ENCODE results near the gene SEMA5B.

The SEMA5B gene

DNA sequence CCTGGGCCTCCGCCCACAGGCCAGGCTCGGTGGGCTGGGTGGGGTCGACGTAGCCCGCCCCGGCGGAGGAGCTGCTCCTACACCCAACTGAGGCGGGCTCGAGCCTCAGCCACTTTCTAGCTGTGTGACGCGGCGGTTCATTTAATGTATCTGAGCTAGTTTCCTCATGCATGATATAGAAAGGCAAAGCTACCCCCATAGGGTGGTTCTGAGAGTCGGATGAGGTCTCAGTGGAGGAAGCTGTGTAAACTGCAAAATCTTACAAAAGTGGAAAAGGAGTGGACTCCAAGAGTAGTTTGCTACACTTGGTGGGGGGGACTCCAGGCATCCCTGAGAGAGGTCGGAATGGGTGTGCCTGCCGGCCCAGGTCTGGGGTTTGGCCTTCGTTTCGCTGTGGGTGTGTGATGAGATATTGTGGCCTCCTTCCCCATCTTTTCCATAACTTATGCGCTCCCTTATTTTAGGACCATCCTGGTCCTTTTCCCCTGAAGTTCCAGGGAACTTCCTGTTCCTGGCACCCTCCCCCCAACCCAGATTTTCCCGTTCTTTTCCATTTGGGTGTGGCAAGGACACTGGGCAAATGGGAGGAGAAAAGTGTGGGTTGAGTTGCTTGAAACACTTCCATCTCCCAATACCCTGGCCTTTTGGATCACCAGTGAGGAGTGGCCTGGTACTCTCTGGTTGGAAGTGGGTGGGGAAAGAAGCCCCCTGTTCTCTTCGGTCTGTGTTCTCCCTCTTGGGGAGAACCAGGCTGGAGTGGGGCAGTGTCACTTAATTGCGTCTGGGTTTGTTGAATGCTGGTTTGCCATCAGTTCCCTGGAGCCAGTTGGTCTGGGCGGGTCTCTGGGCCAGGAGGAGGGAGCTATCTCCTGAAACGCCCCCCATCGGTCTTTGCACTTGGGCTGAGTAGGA is 40.4 kb upstream of the SEMA5B start:
- H3K9ac ChIP-seq (ENCODE audit: low read length) = peak overlapping the region; percentile 71
- H3K9me3 ChIP-seq (ENCODE audit: control insufficient read depth, low read length) = no peaks in the 10 kb centered on the region
- no peaks in the 10 kb centered on the region for H3K27me3 ChIP-seq (ENCODE audit: control insufficient read depth, insufficient read depth, low read length)
- H3K4me3 ChIP-seq (ENCODE audit: low read length) = peak overlapping the region; percentile 74
- peaks cover 38% of the 10 kb centered on the region for H3K4me1 ChIP-seq (ENCODE audit: control insufficient read depth, insufficient read depth, low read length)
- no peaks in the 10 kb centered on the region for H3K36me3 ChIP-seq (ENCODE audit: control insufficient read depth, insufficient read depth, low read length)

DNA sequence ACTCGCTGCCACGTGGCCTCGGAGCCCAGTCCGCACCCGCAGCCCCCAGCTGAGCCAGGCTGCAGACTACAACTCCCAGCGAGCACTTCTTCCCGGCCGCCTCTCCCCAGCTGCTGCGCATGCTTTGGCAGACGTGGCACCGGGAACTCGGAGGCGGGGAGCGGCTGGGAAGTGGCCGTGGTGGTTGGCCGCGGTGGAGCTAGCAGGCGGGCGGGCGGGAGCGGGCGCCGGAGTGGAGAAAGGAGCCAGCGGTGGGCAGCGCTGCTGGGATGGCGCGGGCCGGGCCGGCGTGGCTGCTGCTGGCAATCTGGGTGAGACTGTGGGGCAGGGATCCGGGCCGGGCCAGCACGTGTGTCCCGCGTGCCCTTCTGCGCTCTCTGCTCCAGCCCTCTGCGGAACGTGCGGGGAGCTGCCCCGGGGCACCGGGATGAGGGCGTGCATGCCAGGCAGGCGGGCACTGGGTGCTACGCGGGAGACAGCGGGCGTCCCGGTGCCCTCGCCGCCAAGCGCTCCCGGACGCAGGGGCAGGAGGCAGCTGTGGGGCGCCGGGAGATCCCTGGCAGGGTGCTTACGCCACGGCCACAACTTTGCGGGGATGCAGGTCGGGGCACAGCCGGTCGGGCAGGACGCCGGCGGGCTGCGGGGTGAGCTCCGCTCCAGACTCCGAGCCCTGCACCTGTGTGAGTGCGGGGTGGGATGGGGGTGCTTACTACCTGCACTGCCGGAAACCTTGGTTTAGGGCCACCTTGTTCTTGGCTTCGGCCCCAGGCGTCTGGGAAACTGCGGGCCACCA is 39.5 kb upstream of the SEMA5B start, which contains the start of gene PDIA5:
PDIA5 (plus strand) TSS at position 130 of the 793 bp plus-strand sequence; CDS start at position 270, 140 bp downstream.
- H3K27me3 ChIP-seq (ENCODE audit: control insufficient read depth, insufficient read depth, low read length) = no peaks in the 10 kb centered on the region
- peaks cover 38% of the 10 kb centered on the region for H3K4me1 ChIP-seq (ENCODE audit: control insufficient read depth, insufficient read depth, low read length)
- H3K4me3 ChIP-seq (ENCODE audit: low read length) = peak within 1 kb of the TSS; percentile 74
- no peaks in the 10 kb centered on the region for H3K36me3 ChIP-seq (ENCODE audit: control insufficient read depth, insufficient read depth, low read length)
- H3K9me3 ChIP-seq (ENCODE audit: control insufficient read depth, low read length) = no peaks in the 10 kb centered on the region
- H3K9ac ChIP-seq (ENCODE audit: low read length) = peak within 1 kb of the TSS; percentile 71

DNA sequence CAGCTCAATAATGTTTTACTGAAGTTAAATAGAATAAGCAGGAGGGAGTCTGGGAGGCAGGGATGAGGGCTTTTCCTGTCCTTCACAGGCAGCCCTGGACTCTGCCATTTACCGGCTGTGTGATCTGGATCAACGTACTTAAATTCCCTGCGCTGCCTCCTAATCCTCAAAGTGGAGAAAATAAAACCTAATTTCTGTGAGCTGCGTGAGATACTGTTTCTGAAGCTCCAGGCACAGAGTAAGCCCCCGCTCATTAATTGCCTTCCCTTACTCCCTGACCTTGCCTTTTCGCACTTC is 39.0 kb upstream of the SEMA5B start:
- H3K4me1 ChIP-seq (ENCODE audit: control insufficient read depth, insufficient read depth, low read length) = peaks cover 40% of the 10 kb centered on the region
- no peaks in the 10 kb centered on the region for H3K36me3 ChIP-seq (ENCODE audit: control insufficient read depth, insufficient read depth, low read length)
- no peaks in the 10 kb centered on the region for H3K27me3 ChIP-seq (ENCODE audit: control insufficient read depth, insufficient read depth, low read length)
- no peaks in the 10 kb centered on the region for H3K9me3 ChIP-seq (ENCODE audit: control insufficient read depth, low read length)
- no peak overlapping the region for H3K9ac ChIP-seq (ENCODE audit: low read length)
- peak overlapping the region; percentile 4 for H3K4me3 ChIP-seq (ENCODE audit: low read length)

DNA sequence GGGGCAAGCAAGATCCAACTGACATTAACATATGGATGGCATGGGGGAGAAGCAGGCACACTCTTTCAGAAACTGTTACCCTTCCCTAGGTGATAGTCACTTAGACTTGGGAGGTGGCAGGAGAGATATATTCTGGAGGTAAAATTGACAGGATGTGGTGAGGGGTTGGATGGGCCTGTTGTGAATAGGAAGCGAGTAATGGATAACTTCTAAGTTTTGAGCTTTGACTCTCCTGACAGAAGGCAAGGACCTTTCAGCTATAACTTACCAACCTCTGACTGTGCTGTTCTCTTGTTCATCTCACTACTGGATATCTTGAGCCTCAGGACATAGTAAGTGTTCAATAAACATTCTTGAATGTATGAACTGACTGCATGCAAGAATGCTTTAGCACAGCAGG is 37.4 kb upstream of the SEMA5B start:
- Histone ChIP-seq H3K4me1 (ENCODE audit: control insufficient read depth, insufficient read depth, low read length) (peaks cover 31% of the 10 kb centered on the region), H3K9ac (ENCODE audit: low read length) (no peak overlapping the region), H3K4me3 (ENCODE audit: low read length) (no peak overlapping the region), H3K36me3 (ENCODE audit: control insufficient read depth, insufficient read depth, low read length) (no peaks in the 10 kb centered on the region), H3K27me3 (ENCODE audit: control insufficient read depth, insufficient read depth, low read length) (no peaks in the 10 kb centered on the region), H3K9me3 (ENCODE audit: control insufficient read depth, low read length) (no peaks in the 10 kb centered on the region)

DNA sequence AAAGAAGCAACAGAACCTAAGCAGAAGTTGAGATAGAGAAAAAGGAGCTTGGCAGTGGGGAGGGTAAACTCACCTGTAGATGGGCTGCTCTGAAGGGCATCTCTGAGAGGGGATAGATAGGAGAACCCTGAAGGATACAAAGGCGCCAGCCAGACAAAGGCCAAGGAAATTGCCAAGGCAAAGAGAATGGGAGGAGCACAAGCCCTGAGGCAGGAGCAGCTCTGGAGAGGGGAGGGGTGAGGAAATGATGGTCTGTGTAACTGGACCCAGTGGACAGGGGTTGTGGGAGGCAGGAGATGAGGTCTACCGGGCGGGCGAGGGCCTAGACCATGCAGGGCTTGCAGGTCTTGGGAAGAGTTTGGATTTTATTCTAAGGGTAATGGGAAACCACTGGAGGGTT is 36.9 kb upstream of the SEMA5B start:
- no peak overlapping the region for H3K9ac ChIP-seq (ENCODE audit: low read length)
- H3K4me3 ChIP-seq (ENCODE audit: low read length) = no peak overlapping the region
- H3K9me3 ChIP-seq (ENCODE audit: control insufficient read depth, low read length) = no peaks in the 10 kb centered on the region
- H3K4me1 ChIP-seq (ENCODE audit: control insufficient read depth, insufficient read depth, low read length) = peaks cover 29% of the 10 kb centered on the region
- H3K36me3 ChIP-seq (ENCODE audit: control insufficient read depth, insufficient read depth, low read length) = no peaks in the 10 kb centered on the region
- no peaks in the 10 kb centered on the region for H3K27me3 ChIP-seq (ENCODE audit: control insufficient read depth, insufficient read depth, low read length)

DNA sequence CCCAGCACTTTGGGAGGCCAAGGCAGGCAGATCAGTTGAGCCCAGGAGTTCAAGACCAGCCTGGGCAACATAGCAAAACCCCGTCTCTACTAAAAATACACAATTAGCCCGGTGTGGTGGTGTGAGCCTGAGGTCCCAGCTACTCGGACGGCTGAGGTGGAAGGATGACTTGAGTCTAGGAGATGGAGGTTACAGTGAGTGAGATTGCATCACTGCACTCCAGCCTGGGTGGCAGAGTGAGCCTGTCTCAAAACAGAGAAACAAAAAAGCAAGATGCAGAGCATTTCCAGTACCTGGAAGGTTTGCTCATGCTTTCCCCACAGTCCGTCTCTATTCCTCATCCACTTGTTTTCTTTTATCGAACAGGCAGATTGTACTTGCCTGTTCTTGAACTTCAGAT is 35.5 kb upstream of the SEMA5B start:
- Histone ChIP-seq H3K4me1 (ENCODE audit: control insufficient read depth, insufficient read depth, low read length) (peaks cover 14% of the 10 kb centered on the region), H3K9ac (ENCODE audit: low read length) (no peak overlapping the region), H3K4me3 (ENCODE audit: low read length) (no peak overlapping the region), H3K9me3 (ENCODE audit: control insufficient read depth, low read length) (no peaks in the 10 kb centered on the region), H3K27me3 (ENCODE audit: control insufficient read depth, insufficient read depth, low read length) (no peaks in the 10 kb centered on the region), H3K36me3 (ENCODE audit: control insufficient read depth, insufficient read depth, low read length) (no peaks in the 10 kb centered on the region)

DNA sequence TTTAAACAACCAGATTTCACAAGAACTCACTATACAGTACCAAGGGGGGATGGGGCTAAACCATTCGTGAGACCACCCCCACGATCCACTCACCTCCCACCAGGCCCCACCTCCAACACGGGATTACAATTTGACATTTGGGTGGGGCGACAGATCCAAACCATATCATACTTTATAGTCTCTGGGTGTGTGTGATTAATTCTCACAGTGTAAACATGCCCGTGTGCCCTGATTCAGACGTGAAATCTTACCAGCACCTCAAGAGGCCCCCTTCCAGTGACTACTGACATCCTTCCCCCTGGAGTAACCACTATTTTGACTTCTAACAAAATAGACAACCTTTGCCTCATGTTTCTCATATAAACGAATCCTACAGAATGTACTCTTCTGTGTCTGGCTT is 34.3 kb upstream of the SEMA5B start:
- Histone ChIP-seq H3K4me1 (ENCODE audit: control insufficient read depth, insufficient read depth, low read length) (peaks cover 13% of the 10 kb centered on the region), H3K4me3 (ENCODE audit: low read length) (no peak overlapping the region), H3K36me3 (ENCODE audit: control insufficient read depth, insufficient read depth, low read length) (no peaks in the 10 kb centered on the region), H3K9me3 (ENCODE audit: control insufficient read depth, low read length) (no peaks in the 10 kb centered on the region), H3K27me3 (ENCODE audit: control insufficient read depth, insufficient read depth, low read length) (no peaks in the 10 kb centered on the region), H3K9ac (ENCODE audit: low read length) (no peak overlapping the region)

DNA sequence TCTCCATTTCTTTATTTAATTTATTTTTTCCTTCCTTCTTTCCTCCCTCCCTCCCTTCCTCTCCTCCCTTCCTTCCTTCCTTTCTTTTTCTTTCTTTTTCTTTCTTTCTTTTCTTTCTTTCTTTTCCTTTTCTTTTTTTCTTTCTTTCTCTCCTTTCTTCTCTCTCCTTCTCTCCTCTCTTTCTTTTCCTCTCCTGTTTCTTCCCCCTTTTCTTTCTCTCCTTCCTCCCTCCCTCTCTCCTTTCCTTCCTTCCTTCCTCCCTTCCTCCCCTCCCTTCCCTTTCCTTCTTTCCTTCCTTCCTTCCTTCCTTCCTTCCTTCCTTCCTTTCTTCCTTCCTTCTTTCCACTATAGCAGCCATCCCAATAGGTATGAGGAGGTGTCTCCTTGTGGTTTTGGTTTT is 32.5 kb upstream of the SEMA5B start:
- H3K4me1 ChIP-seq (ENCODE audit: control insufficient read depth, insufficient read depth, low read length) = peaks cover 13% of the 10 kb centered on the region
- H3K36me3 ChIP-seq (ENCODE audit: control insufficient read depth, insufficient read depth, low read length) = no peaks in the 10 kb centered on the region
- H3K9me3 ChIP-seq (ENCODE audit: control insufficient read depth, low read length) = no peaks in the 10 kb centered on the region
- no peak overlapping the region for H3K4me3 ChIP-seq (ENCODE audit: low read length)
- no peaks in the 10 kb centered on the region for H3K27me3 ChIP-seq (ENCODE audit: control insufficient read depth, insufficient read depth, low read length)
- H3K9ac ChIP-seq (ENCODE audit: low read length) = no peak overlapping the region

DNA sequence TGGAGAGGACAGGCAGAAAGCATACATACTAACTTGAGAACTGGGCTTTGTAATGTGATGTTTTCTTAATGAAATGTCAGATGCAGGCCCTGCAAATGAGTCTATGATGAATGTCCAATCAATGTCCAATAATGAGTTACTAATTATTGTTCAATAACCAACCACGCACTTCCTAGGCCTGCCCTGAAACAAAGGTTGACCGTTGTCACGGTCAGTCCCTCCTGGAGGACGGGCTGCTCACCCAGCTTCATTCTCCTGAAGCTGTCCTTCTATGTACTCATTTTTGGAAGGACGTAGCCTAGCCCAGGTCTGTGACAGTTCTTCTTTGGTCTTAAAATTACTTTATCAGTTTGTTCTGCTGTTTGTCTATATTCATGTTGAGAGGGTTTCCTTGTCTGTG is 30.9 kb upstream of the SEMA5B start:
- Histone ChIP-seq H3K9me3 (ENCODE audit: control insufficient read depth, low read length) (no peaks in the 10 kb centered on the region), H3K4me1 (ENCODE audit: control insufficient read depth, insufficient read depth, low read length) (peaks cover 13% of the 10 kb centered on the region), H3K36me3 (ENCODE audit: control insufficient read depth, insufficient read depth, low read length) (no peaks in the 10 kb centered on the region), H3K4me3 (ENCODE audit: low read length) (no peak overlapping the region), H3K27me3 (ENCODE audit: control insufficient read depth, insufficient read depth, low read length) (no peaks in the 10 kb centered on the region), H3K9ac (ENCODE audit: low read length) (no peak overlapping the region)

DNA sequence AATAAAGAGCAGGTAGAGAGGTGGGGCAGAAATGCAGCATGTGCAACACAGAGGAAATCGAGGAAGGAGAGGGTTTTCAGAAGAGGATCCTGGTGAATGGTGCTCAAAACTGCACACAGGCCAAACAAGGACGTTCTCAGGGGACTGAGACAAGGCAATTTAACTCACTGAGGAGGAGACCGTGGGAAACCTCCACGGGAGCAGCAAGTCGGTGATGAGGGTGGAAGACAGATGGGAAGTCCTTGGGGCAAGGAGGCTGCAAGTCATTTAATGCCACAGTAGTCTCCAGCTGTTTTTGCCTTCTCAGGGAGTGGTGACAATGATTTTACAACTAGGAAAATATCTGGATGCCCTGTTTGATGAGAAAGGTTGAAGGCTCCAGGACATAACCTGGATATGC is 27.8 kb upstream of the SEMA5B start:
- no peak overlapping the region for H3K4me3 ChIP-seq (ENCODE audit: low read length)

DNA sequence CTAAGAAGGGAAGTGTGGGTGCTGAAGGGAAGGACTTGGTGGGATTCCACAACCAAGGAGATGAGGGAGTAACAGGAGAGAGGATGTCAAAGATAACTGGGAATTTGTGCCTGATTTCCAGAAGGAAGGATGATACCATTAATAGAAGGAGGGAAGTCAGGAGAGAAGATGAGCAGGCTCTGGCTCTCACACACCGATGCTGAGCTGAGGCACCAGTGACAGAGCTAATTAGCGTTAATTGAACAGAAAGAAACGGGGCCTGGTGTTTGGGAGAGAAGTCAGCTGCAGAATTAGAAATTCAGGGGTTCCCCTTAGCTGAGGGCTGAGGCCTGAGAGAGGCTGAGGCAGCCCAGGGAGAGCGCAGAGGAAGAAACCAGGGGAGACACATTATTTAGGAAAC is 27.4 kb upstream of the SEMA5B start:
- no peaks in the 10 kb centered on the region for H3K36me3 ChIP-seq (ENCODE audit: control insufficient read depth, insufficient read depth, low read length)
- H3K4me1 ChIP-seq (ENCODE audit: control insufficient read depth, insufficient read depth, low read length) = no peaks in the 10 kb centered on the region
- no peak overlapping the region for H3K4me3 ChIP-seq (ENCODE audit: low read length)
- H3K27me3 ChIP-seq (ENCODE audit: control insufficient read depth, insufficient read depth, low read length) = no peaks in the 10 kb centered on the region
- no peaks in the 10 kb centered on the region for H3K9me3 ChIP-seq (ENCODE audit: control insufficient read depth, low read length)
- H3K9ac ChIP-seq (ENCODE audit: low read length) = no peak overlapping the region

More for the DNA sequence above, 27.8 kb upstream of the SEMA5B start:
- Histone ChIP-seq H3K36me3 (ENCODE audit: control insufficient read depth, insufficient read depth, low read length) (no peaks in the 10 kb centered on the region), H3K4me1 (ENCODE audit: control insufficient read depth, insufficient read depth, low read length) (no peaks in the 10 kb centered on the region), H3K9ac (ENCODE audit: low read length) (no peak overlapping the region), H3K27me3 (ENCODE audit: control insufficient read depth, insufficient read depth, low read length) (no peaks in the 10 kb centered on the region), H3K9me3 (ENCODE audit: control insufficient read depth, low read length) (no peaks in the 10 kb centered on the region)

DNA sequence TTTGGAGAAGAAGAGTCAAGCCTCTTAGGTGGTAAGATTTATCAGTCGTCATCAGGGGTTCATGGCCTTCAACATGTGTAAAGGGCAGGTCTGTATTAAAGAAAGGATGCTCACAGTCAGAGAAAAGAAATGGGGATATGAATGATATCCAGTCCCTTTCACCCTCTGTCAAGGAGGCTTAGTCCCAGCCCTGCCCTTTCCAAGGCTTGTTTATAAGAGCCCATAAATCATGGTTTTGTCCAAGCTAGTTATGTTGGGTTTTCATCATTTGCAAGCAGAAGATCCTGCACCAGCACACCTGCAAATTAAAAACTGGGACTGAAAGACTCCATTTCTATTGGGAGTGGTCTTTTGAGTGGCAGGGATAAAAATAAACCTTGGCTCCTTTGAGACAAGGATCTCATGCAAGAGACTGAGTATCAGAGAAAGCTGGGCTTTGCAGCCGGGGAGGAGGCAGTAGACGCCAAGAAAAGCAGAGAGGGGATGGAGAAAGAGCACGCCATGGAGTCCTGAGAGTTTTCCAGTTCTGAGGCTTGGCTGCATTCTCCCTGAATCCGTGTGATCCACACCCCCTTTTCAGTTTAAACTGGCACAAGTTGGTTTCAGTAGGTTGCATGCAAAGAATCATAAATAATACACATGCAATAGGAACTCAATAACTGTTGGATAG is 26.7 kb upstream of the SEMA5B start:
- Histone ChIP-seq H3K27me3 (ENCODE audit: control insufficient read depth, insufficient read depth, low read length) (no peaks in the 10 kb centered on the region), H3K4me3 (ENCODE audit: low read length) (no peak overlapping the region), H3K36me3 (ENCODE audit: control insufficient read depth, insufficient read depth, low read length) (no peaks in the 10 kb centered on the region), H3K4me1 (ENCODE audit: control insufficient read depth, insufficient read depth, low read length) (no peaks in the 10 kb centered on the region), H3K9ac (ENCODE audit: low read length) (no peak overlapping the region), H3K9me3 (ENCODE audit: control insufficient read depth, low read length) (no peaks in the 10 kb centered on the region)
